ENCODE results near the gene JADE3. TPM values are rescaled to one million over a fixed set of nuclear protein-coding genes. Genes with fewer than 3 reads are reported as not detected.

Gene JADE3
- total and polyA plus RNA-seq, 2 donors (not counting 1 experiment from before 2014, with no cell fraction given), result 5.1 to 5.3 TPM

- H3K4me2 ChIP-seq (ENCODE audit: extremely low read depth, insufficient read depth, low read length), result peak overlapping the region; percentile 44
- no peak for TF ChIP-seq EZH2 (IDR thresholded peaks at IDR 0.05; ENCODE audit: low read length, missing control alignments)
- TF ChIP-seq CTCF (conservative IDR thresholded peaks at IDR 0.05 in 1 of 2, IDR thresholded peaks at IDR 0.05 in 1 of 2; ENCODE audit: low read depth in 1 of 2, low read length in 2 of 2), result peak; percentile 49 to 65
- no peaks in the 10 kb centered on the region for H3K36me3 ChIP-seq (ENCODE audit: control insufficient read depth, insufficient read depth, low read length)
- H3K27ac ChIP-seq (ENCODE audit: insufficient read depth, low read length), result peak overlapping the region; percentile 11
- H3K4me1 ChIP-seq (ENCODE audit: control insufficient read depth, extremely low read depth, insufficient read depth, low read length), result peaks cover 4% of the 10 kb centered on the region
- H3K27me3 ChIP-seq (ENCODE audit: control insufficient read depth, insufficient read depth, low read length), result no peaks in the 10 kb centered on the region
- no peak overlapping the region for H3K9ac ChIP-seq (ENCODE audit: insufficient read depth, low read length)
- no peaks in the 10 kb centered on the region for H4K20me1 ChIP-seq (ENCODE audit: control insufficient read depth, extremely low read depth, insufficient read depth, low read length)
- no peak overlapping the region for H2AFZ ChIP-seq (ENCODE audit: low read length)
- H3K4me3 ChIP-seq (replicated peaks in 1 of 4; ENCODE audit: control extremely low read depth in 1 of 4, insufficient read depth in 1 of 4, low read depth in 3 of 4, low read length in 4 of 4), result peak overlapping the region in 2 of 4 experiments; percentile 14 to 37
- no peaks in the 10 kb centered on the region for H3K79me2 ChIP-seq (ENCODE audit: control insufficient read depth, insufficient read depth, low read length)
- H3K9me3 ChIP-seq (ENCODE audit: control insufficient read depth, insufficient read depth, low read depth, low read length), result no peaks in the 10 kb centered on the region
- DNase-seq (ENCODE audit: low read depth in 2 of 2), result peak; percentile 55 to 86
Measured at GRCh38 chrX:46978341-46979291, 66.4 kb downstream of the JADE3 start.

DNA sequence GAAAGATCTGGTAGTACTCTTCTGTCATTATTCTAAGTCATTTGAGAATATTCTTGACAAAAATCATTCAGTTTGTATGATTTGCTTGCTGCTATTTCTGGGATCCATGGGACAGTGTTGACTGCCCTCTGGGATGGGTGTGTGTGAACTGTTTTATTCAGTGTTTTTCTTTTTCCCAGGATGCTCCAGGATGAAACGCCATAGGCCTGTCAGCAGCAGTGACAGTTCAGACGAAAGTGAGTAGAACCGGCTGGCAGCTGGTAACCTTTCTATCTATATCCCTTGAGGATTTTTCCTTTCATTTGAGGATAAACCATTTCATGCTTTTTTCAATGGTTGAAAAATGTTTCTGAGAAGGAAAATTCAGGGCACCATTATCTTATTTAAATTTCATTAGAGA lies 72.5 kb downstream of the JADE3 start:
- no peaks in the 10 kb centered on the region for H4K20me1 ChIP-seq (ENCODE audit: control insufficient read depth, extremely low read depth, insufficient read depth, low read length)

More for the DNA sequence above, 72.5 kb downstream of the JADE3 start:
- no peak overlapping the region for H3K9ac ChIP-seq (ENCODE audit: insufficient read depth, low read length)
- no peaks in the 10 kb centered on the region for H3K9me3 ChIP-seq (ENCODE audit: control insufficient read depth, insufficient read depth, low read depth, low read length)
- no peaks in the 10 kb centered on the region for H3K27me3 ChIP-seq (ENCODE audit: control insufficient read depth, insufficient read depth, low read length)
- H3K36me3 ChIP-seq (ENCODE audit: control insufficient read depth, insufficient read depth, low read length), result no peaks in the 10 kb centered on the region
- H3K4me1 ChIP-seq (ENCODE audit: control insufficient read depth, extremely low read depth, insufficient read depth, low read length), result no peaks in the 10 kb centered on the region
- no peak overlapping the region for H2AFZ ChIP-seq (ENCODE audit: low read length)
- TF ChIP-seq CTCF (conservative IDR thresholded peaks at IDR 0.05 in 1 of 2, IDR thresholded peaks at IDR 0.05 in 1 of 2; ENCODE audit: low read depth in 1 of 2, low read length in 2 of 2), result no peak
- no peak for TF ChIP-seq EZH2 (IDR thresholded peaks at IDR 0.05; ENCODE audit: low read length, missing control alignments)
- no peak overlapping the region for H3K4me3 ChIP-seq (replicated peaks in 1 of 4; ENCODE audit: control extremely low read depth in 1 of 4, insufficient read depth in 1 of 4, low read depth in 3 of 4, low read length in 4 of 4)
- H3K27ac ChIP-seq (ENCODE audit: insufficient read depth, low read length), result no peak overlapping the region
- H3K79me2 ChIP-seq (ENCODE audit: control insufficient read depth, insufficient read depth, low read length), result no peaks in the 10 kb centered on the region
- DNase-seq (ENCODE audit: low read depth in 2 of 2), result no peak
- no peak overlapping the region for H3K4me2 ChIP-seq (ENCODE audit: extremely low read depth, insufficient read depth, low read length)

All from fibroblast of lung (primary cell).